ENCODE measurements around the gene MLH3.

MLH3 gene

DNA sequence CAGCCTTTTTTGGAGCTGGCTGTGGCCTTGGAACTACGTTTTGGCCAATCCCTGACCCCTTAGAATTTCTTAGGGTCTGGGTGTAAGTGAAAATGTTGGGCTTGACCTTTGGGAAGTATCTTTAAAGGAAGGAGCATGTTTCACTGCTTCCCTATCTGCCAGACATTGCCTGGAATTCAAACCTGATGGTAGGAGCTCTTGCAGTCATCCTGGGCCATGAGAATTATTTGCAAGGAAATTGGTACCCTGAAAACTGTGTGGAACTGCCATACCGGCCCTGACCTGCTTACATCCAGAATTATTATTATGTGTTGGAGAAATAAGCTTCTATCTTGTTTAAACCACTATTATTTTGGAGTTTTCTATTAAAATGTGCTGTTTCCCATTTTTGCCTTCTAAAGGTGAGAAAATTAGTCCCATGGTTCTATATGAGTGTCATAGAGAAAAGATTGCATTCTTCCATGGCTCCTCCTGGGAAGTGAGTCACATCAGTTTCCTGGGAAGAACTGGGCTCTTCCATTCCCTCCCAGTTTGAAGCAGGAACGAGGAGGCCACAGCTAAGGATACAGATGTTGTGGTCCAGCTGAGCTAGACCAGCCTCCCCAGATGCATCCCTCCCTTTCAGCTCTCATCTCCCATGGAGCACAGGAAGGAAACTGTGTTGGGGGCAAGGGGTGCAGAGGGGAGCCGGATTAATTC is 86.3 kb downstream of the MLH3 start:
- H3K27ac ChIP-seq (ENCODE audit: insufficient read depth in 1 of 2, low read depth in 1 of 2, low read length in 2 of 2, poor library complexity in 1 of 2, severe bottlenecking in 2 of 2): no peak overlapping the region
- no peaks in the 10 kb centered on the region for H3K9me3 ChIP-seq (ENCODE audit: control extremely low read depth in 1 of 5, control insufficient read depth in 4 of 5, insufficient read depth in 2 of 5, low read depth in 1 of 5, low read length in 4 of 5)
- H3K27me3 ChIP-seq (replicated peaks in 2 of 5; ENCODE audit: control insufficient read depth in 4 of 5, insufficient read depth in 5 of 5, low read length in 4 of 5): no peaks in the 10 kb centered on the region
- no peak overlapping the region for H3K4me3 ChIP-seq (ENCODE audit: control insufficient read depth in 1 of 7, extremely low read depth in 1 of 7, insufficient read depth in 4 of 7, low read depth in 2 of 7, low read length in 6 of 7)
- CTCF ChIA-PET: interaction anchor here (0.8 to 2.8 kb wide), 11 partner anchors 8 to 60 kb away, joined by 3 to 12 read pairs (median 4); partner anchors contain the start of genes EIF2B2 and PGF
- peak in 1 of 3 donors; percentile 26 for DNase-seq
- H3K36me3 ChIP-seq (ENCODE audit: control insufficient read depth in 4 of 4, insufficient read depth in 4 of 4, low read length in 3 of 4): no peaks in the 10 kb centered on the region
- WGBS (ENCODE audit: insufficient coverage): 75% methylated on average over 1 of the region's 4 CpGs
- H3K4me1 ChIP-seq (ENCODE audit: control extremely low read depth in 1 of 4, control insufficient read depth in 4 of 4, insufficient read depth in 4 of 4, low read length in 3 of 4): peaks cover 4 to 25% (median 13%) of the 10 kb centered on the region in 4 experiments
- POLR2A ChIA-PET: no interaction called here

All from common myeloid progenitor, CD34-positive (primary cell).